ENCODE measurements around the gene ROCK2.
"Not testable (repeated sequence)": the region's sequence is repeated elsewhere in the genome, so short reads cannot be mapped to it uniquely, and the experiment has no call there.

Gene ROCK2

DNA sequence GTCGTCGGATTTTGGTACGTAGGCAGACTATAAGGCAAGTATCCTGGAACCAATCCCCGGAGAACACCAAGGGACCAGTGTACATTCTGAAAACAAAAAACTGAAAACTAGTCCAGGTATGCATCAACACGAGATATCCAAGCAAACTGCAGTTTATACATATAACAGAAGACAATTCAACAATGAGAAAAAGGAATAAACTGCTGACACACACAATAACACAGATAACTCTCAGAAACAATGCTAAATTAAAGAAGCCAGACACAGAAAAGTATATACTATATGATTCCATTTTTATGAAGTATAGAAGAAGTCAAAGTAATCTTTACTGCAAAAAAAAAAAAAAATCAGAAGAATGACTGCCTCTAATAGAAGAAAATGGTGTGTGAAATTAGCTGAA, 5.9 kb downstream of the ROCK2 start:
- no peak for DNase-seq

DNA sequence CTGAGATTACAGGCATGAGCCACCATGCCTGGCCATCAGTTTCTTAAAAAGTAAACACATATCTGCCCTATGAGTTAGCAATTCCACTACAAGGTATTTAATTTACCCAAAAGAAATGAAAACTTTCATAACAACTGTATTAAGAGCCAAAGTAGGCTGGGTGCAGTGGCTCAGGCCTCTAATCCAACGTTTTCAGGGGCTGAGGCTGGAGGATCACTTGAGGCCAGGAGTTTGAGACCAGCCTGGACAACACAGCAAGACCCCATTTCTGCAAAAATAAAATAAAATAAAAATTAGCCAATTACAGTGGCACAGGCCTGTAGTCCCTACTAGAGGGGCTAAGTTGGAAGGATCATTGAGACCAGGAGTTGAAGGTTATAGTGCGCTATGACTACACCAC, 6.5 kb downstream of the ROCK2 start:
- DNase-seq: no peak

DNA sequence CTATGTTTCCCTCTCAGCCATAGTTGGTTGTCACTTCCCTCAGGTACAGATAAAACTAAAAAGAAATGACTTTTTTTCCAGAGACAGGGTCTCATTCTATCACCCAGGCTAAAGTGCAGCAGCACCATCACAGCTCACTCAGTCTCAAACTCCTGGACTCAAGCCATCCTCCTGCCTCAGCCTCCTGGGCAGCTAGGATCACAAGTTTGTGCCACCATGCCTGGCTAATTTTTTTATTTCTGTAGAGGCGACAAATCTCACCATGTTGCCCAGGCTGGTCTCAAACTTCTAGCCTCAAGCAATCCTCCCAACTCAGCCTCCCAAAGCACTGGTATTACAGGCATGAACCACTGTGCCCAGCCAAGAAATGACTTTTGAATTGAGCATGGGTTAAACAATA, 8.2 kb downstream of the ROCK2 start:
- no peak for DNase-seq

DNA sequence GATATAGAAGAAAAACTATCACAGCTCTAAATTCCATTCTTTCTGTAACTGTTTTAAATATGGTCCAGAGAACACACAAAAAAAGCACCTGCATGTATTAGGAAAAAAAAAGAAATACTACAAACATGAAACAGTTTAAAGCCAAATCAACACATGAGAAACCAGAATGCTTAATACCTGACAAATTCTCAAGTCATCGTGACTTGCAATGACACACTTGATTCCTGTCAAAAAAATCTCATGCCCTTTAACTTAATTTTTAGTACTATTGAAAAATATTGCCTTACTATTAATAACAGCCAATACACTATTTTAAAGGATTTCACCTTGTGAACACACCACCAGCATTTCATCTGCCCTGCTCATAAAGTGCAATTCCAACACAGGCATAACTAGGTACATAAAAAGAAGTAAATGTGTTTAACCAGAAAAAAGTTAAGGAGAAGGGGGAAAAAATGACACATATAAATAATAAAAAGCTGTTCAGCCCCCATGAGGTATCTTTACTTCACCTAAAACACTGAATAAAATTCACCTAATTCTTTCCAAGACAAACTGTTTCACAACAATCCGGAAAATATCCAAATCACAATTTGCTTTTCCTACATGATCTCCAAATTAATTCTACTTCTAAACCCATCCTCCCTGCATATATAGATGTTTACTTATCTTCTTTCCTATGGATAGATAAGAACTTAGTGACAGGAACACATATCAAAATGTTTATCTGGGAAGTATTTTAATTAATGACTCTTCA, 10.8 kb downstream of the ROCK2 start:
- DNase-seq: no peak

DNA sequence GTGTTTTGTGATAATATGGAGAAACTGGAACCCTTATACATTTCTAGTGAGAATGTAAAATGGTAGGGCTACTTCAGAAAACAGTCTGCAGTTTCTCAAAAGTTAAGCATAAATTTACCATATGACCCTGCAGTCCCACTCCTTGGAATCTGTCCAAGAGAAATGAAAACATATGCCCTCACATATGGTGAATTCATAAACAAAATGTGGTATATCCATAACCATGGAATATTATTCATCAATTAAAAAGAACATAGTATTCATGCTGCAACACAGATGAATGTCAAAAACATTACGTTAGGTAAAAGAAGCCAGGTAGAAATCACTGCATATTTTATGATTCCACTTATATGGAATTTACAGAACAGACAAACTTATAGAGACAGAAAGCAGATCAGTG, 11.8 kb downstream of the ROCK2 start:
- DNase-seq: no peak

DNA sequence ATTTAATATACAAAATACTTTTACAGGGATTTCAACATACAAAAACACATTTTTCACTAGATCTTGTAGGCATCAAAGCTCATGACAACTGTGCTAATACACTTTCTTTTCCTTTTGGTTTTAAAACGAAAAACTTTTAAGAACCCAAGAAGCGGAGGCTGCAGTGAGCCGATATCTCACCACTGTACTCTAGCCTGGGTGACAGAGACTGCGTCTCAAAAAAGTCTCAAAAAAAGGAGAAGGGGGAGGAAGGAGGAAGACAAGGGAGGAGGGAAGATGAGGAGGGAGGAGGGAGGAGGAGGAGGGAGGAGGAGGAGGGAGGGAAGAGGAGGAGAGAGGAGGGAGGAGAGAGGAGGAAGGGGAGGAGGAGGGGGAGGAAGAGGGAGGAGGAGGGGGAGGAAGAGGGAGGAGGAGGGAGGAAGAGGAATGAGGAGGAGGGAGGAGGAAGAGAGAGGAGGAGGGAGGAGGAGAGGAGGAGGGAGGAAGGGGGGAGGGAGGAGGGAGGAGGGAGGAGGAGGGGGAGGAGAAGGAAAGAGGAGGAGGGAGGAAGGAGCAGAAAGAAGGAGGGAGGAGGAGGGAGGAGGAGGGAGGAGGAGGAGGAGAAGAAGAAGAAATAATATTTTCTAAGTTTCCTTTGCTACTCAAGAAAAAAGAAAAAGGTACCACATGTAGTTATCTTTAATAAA, 13.8 kb downstream of the ROCK2 start:
- DNase-seq: no peak

DNA sequence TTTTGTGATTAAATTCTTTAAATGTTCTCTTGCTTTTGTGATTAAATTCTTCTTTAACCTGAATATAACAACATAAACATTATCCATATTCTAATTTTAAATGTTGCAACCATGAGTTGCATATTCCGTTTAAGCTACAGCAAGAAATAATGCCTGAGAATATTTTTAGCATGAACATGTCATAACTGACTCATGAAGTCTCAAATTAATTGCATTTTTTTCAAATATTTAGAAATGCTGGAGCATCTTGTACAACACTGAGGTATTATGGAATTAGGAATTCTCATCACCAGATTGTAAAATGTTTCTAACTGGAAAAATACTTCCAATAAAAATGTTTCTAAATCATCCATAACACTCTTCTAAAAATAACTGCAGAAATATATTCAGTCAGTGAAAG, 14.7 kb downstream of the ROCK2 start:
- no peak for DNase-seq

DNA sequence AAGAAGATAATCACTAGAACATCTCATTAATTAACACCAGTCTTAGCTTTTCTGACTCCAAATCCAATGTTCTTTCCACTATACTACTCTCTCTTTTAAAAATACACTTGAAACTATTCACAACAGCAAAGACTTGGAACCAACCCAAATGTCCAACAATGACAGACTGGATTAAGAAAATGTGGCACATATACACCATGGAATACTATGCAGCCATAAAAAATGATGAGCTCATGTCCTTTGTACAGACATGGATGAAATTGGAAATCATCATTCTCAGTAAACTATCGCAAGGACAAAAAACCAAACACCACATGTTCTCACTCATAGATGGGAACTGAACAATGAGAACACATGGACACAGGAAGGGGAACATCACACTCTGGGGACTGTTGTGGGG, 15.9 kb downstream of the ROCK2 start:
- not testable (repeated sequence) for DNase-seq

DNA sequence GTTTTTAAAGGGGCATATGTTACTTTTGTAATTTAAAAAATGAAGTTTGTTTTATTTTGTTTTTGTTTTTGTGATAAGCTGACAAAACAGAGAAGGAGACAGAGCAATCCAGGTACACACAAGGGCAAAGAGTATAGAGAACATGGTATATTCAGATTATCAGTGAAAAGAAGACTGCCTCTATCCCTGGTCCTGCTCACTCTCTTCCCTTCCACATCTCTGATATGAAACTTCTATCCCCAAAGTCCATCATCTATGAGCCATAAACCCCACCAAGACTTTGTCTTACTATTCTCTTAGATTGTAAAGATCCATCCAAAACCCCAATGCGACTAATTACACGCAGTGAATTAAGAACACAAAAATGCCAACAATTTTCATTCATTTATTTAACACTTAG, 16.6 kb downstream of the ROCK2 start:
- no peak for DNase-seq

DNA sequence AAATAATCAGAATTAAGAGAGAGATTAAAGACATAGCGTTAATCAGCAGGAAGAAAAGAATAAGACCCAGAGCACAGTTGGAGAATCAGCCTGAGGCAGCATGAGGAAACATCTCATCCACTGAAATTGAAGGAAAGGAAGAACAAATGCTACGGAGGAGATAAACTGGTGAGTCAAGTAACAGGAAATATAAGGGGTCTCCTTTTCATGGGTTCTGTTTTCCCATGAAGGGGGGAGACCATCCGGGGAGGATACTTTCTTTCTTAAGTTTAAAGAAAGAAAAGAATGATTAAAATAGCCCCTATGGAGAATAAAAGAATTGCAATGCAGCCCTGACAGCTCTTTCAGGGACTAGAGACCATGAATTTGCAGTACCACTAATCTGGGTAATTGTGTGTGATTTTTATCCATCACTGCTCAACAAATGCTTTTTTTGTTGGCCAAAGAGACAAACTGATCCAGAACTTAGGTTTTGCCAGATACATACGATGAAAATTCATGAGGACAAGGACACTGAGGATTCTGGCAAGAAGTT, 17.7 kb downstream of the ROCK2 start:
- DNase-seq: no peak

DNA sequence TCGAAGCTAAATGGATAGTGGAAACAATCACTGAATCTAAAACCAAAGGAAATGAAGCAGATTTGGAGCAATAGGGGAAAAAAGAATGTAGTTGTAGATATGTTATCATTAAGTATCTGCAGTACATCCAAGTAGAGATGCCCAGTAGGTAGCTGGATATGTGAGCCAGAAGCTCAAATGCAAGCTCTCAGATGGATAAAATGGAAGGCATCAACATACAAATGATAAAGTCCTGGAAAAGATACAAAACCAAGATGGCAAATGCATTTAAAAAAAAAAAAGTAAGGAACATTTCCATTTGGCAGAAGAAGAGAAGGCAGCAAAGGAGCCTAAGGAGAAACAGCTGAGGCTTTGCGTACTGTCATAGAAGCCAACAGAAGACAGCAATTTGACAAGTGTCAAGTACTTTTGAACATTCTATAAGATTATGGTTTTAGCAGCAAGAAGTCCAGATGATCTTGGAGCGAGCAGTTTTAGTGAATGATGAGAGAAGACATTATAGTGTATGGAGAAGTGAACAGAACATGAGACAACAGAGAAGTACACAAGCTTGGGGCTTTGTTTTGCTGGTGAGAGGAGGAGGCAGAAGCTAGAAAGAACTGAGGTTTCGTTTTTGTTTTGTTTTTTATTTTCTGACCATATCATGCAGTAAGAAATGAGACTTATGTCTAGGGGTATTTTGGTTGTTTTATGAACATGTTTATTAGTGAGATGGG, 18.3 kb downstream of the ROCK2 start:
- DNase-seq: no peak

DNA sequence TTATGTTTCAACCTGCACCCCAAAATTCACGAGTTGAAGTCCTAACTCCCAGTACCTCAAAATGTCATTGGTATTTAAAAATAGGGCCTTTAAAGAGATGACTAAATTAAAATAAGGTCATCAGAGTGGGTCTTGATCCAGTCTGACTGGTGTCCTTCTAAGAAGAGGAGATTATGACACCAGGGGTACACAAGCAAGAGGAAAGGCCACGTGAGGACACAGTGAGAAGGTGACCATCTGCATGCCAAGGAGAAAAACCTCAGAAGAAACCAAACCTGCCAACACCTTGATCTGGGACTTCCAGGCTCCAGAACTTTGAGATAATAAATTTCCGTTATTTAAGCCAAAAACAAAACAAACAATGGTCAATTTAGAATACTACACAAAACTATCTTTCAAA, 22.6 kb downstream of the ROCK2 start:
- no peak for DNase-seq

DNA sequence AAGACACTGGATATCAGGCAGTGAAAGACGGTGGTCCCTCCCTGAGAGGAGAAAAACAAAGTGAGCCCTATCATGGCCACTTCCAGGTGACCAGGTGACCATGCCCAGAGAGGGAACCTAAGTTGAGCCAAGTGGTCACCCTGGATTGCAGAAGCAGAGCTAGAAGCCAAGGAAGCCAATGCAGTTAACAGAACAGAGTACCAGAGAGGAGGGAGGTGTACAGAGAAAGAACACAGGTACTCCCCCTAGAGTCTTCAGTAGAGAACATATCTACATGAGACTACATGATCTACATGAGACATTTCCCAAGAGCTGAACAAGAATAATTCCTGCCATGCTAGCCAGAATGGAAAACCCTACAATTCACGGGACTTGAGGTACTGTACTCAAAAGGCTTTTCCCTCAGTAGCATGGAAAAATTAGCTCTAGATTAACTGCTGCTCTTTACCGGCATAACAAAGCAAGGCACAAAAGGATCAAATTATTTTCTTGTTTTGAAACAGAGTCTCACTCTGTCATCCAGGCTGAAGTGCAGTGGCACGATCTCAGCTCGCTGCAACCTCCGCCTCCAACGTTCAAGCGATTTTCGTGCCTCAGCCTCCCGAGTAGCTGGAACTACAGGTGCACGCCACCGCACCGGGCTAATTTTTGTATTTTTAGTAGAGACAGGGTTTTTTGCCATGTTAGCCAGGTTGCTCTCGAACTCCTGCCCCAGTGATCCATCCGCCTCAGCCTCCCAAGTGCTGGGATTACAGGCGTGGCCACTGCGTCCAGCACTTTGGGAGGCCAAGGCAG, 23.5 kb downstream of the ROCK2 start:
- no peak for DNase-seq

DNA sequence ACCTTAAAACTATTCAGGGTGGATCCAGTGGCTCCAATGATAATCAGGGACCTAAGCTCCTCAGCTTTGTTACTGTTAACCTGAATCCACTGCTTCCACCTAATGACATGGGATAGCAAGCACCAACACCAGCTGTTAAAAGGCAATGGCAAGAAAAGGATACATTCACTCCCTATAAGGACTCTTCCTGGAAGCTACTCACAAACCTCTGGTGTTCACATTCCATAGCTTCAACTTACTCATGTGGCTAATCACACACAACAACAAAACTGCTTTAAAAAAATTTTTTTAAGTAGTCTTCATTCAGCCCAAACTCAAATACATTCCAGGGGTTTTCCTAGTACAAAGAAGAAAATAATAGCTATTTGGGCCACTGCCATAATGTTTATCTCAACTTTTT, 24.5 kb downstream of the ROCK2 start:
- DNase-seq: no peak

DNA sequence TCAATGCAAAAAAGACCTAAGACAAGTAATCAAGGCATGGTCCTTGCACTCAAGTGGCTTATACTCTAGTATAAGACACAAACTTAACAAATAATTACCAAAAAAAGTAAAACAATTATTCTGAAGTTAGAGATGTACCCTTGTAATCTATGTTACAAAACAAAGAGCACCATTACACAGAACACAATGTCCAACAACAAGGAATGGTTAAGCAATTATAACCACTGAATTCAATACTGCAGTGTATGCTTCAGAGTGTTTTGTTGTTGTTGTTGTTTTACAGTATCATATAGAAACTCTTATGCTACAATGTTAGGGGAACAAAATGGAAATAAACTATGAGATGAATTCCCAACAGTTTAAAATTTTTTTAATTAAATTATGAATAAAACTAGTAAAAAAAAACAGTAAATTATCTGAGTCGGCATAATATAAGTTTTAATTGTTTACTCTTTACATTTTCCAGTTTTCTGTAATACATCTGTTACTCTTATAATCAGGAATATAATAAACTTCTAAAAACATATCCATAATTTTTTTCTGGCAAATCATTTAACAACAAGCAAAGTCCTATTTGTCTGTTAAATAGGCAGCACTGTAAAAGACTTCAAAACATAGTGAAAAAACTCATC, 29.2 kb downstream of the ROCK2 start:
- no peak for DNase-seq

DNA sequence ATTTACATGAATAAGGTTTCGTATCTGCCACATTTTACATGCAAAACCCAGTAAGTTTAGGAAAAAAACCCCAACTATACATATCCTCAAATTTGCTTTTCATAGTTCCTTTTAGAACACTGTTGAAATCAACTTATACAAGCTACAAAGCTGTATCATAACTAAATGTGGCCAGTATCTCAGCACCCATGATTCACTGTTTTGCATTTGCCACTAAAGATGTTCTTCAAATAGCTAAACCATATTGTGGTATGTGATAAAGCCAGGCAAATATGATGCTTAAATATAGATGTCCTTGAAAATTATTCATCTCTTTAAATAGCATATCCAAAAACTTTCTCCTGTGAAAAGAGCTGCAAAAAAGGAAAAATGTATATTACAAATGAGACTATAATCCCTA, 29.9 kb downstream of the ROCK2 start:
- DNase-seq: no peak

DNA sequence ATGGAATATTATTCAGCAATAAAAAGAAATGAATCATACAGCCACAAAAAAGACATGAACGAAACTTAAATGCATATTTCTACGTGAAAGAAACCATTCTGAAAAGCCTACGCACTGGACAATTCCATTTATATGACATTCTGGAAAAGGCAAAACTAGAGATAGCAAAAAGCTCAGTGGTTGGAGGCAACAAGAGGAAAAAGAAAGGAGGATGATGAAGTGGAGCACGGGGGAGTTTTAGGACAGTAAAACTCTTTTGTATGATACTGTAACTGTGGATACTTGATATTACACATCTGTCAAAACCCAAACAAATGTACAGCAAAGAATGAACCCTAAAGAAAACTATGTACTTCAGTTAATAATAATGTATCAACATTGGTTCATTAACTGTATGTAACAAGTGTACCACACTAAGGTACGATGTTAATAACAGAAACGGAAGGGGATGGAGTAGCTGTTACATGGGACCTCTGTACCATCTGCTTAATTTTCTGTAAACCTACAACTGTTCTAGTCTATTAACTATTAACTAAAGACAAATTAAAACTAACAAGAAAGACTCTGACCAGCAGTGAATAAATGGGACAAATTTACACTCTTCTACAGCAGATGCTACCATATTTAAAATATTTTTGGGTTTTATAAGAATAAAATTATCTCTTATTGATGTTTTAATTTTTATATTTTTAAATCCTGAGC, 31.5 kb downstream of the ROCK2 start:
- no peak for DNase-seq

DNA sequence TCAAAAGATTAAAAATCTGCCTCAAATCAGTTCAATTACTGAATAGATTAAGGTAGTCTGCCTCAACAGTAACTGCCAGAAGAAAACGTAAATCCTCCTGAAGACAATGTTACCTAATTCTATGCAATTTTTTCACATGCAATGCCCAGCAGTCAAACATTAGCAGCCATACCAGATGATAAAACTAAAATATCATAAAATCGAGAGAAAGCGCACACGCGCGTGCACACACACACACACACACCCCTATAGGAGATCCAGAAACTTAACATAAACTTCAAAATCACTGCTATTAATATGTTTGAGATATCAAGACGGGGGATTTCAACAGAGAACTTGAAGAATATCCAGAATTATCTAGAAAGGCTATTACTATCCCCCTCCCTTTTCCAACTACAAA, 32.9 kb downstream of the ROCK2 start:
- DNase-seq: no peak

DNA sequence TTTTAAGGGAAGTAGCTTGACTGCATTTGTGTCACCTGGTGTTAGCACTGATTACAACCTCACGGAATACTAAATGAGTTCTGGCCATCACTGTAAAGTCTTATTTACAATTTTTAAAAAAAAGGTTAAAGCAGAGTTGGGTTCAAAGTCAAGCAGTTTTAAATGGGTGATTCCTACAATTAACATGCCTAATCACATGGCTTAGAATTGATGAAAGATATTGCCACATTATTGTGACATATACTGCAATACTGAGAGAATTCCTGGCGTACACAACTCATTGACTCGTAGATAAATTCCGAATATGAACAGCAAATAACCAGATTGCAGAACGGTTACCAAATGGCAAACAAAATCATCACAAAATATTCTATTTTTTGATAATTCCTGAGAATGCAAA, 34.2 kb downstream of the ROCK2 start:
- DNase-seq: no peak

DNA sequence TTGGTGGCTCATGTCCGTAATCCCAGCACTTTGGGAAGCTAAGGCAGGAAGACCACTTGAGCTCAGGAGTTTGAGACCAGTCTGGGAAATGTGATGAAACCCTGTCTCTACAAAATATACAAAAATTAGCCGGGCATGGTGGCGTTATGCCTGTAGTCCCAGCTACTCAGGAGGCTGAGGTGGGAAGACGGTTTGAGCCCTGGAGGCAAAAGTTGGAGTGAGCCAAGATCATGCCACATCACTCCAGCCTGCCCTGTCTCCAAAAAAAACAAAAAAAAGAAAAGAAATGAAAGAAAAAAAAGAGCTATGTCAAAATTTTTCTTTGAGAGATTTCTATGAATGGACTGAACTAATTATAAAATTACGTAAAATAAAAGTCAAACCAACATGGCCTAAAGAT, 34.7 kb downstream of the ROCK2 start:
- DNase-seq: no peak

DNA sequence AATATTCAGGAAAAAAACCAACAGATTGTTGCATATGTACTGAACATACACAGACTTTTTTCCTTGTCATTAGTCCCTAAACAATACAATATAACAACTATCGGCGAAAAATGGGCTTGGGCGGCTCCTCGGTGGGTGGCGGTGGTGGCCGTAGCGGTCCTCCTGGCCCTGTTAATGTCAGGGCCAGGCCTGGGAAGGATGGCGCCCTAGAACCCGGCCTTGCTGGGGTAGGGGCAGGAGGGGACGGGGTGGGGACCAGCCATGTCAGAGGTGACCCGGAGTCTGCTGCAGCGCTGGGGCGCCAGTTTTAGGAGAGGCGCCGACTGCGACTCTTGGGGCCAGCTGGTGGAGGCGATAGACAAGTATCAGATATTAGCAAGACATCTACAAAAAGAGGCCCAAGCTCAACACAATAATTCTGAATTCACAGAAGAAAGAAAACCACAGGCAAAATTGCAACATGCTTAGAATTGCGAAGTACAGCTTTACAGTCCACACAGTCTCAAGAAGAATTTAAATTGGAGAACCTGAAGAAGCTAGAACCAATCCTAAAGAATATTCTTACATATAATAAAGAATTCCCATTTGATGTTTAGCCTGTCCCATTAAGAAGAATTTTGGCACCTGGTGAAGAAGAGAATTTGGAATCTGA, 36.5 kb downstream of the ROCK2 start:
- no peak for DNase-seq

Data from NCI-H187 (cell line).